Ureter (tissue), 1 donor: ENCODE data around the gene SLFN5. TPM values are rescaled to one million over a fixed set of nuclear protein-coding genes. Genes with fewer than 3 reads are reported as not detected.
"Not testable (repeated sequence)": the region's sequence is repeated elsewhere in the genome, so short reads cannot be mapped to it uniquely, and the experiment has no call there.

ENCODE experiments used
- DNase-seq: peaks from one replicate; pipeline ENCODE4 v3.0.0-alpha.2; 2020; ENCODE audit warnings: low spot score
- total RNA-seq: library from RNA; stranded (reverse); gene quantifications from one replicate; pipeline ENCODE4 v1.2.4, GENCODE V29; 2023
- donor health status: DM: yes; HTN: yes; CAD: no.

SLFN5 gene
- total RNA-seq, 1 donor from 2014 or later = 69.9 TPM

DNA sequence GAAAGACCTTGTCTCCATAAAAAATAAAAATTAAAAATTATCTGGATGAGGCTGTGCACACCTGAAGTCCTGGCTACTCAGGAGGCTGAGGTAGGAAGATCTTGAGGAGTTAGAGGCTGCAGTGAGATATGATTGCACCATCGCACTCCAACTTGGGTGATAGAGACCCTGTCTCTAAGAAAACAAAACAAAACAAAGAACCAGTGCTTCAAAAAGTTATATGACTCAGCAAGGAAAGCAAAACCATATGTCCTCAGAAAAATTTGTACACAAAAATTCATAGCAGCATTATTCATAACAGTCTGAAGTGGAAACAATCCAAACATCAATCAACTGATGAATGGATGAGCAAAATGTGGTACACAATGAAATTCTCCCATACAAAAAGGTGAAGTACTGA lies 48.9 kb downstream of the SLFN5 start:
- no peak for DNase-seq

DNA sequence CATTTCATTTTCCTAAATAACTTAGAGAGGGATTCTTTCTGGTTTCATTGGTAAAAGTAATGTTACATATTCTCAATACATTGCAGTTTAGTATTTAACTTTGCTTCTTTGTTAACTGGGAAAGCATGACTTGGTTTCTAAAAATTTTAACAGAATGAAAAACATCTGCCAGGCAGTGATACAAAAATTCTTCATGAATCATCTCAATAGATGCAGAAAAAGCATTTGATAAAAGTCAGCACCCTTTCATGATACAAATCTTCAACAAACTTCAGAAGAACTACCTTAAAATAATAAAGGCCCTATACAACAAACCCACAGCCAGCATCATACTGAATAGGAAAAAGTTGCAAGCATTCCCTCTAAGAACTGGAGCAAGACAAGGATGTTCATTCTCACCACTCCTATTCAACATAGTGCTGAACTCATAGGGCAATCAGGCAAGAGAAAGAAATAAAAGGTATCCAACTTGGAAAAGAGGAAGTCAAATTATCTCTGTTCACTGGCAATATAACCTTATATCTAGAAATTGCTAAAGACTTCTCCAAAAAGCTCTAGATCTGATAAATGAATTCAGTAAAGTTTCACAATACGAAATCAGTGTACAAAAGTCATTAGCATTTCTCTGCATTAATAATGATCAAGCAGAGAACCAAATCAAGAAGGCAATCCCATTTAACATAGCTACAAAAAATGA lies 50.4 kb downstream of the SLFN5 start:
- DNase-seq = no peak

DNA sequence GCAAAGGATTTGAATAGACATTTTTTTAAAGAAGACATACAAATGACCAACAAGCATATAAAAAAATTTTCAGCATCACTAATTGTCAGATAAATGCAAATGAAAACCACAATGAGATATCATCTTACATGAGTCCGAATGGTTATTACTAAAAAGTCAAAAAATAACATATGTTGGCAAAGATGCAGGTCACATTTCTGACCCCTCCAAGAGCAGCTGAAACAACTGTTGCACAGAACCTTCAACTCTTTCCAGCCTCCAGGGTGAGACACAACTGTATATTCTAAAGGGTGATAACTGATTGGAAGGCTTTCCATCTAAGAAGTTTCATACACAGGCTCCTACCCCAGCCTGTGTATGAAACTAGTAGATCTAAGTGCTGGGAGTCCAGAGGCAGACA lies 51.9 kb downstream of the SLFN5 start:
- DNase-seq = no peak

DNA sequence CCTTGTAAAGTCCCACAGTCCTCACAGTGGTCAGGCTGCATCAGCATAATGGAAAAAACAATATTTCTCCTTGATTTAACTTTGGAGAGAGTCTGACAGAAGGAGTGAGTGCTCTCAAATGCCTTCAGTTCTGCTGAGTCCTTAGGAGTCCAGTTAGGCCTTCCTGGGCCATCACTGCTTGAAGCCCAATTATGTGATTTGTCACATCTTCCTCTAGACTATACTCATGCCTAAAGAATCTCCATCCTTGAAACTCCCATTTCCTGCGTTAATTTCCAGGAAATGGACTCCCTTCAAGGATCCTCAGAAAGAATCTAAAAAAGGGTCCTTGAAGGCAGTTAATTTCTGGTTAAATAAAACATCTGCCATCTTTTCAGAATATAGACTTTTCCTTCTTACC lies 52.8 kb downstream of the SLFN5 start:
- DNase-seq = no peak

- DNase-seq = no peak
Measured at GRCh38 chr17:35297666-35298065, 54.8 kb downstream of the SLFN5 start.

DNA sequence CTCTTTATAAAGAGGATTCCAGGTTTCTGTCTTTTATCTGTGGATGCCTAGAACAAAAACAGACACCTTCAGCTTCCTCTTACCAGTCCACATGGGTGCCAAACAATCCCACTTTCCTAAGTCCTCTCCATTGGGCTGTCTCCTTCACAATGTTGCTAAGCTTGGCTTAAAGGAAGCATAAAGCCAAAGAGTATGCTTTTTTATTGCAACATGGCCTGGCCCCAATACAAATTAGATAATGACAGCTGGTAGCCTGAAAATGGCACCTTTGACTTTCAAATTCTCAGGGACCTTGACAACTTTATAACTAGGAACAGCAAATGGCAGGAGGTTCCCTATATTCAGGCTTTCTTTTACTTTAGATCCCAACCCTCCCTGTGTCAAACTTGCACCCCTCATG lies 55.8 kb downstream of the SLFN5 start:
- DNase-seq = no peak

DNA sequence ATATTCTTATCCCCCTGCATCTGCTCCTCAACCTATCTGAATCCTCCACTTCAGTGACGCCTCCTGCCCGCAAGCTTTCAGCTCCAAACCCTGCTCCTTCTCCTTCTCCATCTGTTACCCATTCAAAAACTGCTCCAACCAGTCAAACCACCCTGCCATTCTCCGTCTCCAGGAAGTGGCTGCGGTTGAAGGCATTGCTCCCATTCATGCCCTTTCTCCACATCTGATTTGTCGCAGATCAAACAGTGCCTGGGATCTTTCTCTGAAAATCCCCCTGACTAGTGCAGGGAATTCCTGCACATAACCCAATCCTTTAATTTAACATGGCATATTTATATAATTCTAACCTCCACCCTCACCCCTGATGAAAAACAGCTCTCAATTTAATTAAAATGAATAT lies 56.3 kb downstream of the SLFN5 start:
- peak; percentile 79 for DNase-seq

DNA sequence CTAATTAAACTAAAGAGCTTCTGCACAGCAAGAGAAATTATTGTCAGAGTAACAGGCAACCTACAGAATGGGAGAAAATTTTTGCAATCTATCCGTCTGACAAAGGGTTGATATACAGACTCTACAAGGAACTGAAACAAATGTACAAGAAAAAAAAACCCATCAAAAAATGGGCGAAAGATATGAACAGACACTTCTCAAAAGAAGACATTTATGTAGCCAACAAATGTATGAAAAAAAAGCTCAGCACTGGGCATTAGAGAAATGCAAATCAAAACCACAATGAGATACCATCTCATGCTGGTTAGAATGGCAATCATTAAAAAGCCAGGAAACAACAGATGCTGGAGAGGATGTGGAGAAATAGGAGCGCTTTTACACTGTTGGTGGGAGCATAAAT lies 66.5 kb downstream of the SLFN5 start:
- not testable (repeated sequence) for DNase-seq

DNA sequence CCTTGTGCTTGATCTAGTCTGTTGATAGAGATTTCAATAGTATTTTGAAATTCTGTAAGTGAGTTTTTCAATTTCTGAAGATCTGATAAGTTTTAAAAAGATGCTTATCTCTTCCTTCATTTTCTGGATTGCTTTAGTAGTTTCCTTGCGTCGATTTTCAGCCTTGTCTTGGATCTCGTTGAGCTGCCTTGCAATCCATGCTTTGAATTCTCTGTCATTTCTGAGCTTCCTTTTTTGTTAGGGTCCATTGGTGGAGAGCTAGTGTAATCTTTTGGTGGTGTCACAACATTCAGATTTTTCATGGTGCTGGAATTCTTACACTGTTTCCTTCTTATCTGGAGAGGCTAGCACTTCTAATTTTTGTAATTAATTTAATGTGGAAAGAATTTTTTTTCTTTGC lies 69.5 kb downstream of the SLFN5 start:
- no peak for DNase-seq

GRCh38 chr17:35312790-35313711 lies 70.2 kb downstream of the SLFN5 start:
- peak; percentile 53 for DNase-seq

DNA sequence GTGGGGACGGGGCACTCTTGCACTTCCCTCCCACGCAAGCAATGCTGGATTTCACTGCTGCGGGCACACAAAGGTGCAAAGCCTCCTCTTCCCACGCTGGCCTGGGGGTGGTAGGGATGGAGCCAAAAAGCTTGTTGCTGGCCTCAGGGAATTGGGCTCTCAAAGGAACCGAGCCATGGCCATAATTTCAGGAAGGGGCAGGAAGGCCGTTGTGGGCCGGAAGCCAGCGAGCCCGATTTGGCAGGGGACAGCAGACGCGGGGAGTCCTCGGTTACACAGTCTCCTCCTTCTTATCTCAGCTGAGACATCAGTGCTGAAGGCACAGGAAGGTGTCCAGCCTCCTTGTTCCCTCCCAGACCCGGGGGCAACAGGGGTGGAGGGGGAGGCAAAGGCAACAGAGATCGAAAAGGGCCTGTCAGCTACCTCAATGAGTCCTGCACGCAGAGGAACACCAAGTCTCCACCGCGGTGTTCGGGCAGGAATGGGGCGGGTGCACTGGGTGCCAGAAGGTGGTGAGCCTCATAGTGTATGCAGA lies 71.1 kb downstream of the SLFN5 start:
- DNase-seq = no peak

DNA sequence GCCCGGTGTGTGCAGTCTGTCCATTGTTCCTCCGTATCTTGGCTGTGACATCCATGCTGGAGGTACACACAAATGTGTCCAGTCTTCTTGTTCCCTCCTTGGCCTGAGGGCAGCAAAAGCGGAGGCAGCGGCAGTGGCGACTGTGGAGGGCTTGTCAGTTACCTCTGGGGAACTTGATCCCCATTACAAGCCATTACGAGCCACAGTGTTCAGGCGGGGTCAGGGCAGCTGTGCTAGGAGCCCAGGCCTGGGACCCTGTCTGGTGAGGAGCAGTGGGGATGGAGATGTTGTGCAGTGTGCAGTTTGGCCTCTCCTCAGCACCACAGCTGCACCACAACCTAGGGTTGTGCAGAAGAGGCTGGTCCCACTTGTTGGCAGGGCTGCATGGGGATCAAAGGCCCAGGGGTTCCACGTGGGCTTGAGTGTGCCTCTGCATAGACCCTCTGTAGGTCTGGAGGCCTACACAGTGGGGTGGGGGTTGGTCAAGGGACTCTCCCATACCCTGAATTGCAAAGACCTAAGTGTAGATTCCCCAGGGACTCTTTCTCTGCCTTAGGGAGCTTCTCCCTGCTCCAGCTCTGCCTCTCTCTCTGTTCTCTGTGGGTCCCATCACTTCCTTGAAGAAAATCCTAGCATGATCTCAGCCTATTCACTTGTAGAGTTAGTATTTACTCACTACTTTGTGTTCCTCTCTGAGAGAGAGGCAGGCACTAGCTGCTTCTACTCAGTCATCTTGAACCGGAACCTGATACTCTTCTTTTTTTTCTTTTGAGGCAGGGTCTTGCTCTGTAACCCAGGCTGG lies 71.7 kb downstream of the SLFN5 start:
- DNase-seq = no peak

- DNase-seq = no peak
Measured at GRCh38 chr17:35315283-35315682, 72.4 kb downstream of the SLFN5 start.

- DNase-seq = no peak
Measured at GRCh38 chr17:35315971-35316370, 73.1 kb downstream of the SLFN5 start.

DNA sequence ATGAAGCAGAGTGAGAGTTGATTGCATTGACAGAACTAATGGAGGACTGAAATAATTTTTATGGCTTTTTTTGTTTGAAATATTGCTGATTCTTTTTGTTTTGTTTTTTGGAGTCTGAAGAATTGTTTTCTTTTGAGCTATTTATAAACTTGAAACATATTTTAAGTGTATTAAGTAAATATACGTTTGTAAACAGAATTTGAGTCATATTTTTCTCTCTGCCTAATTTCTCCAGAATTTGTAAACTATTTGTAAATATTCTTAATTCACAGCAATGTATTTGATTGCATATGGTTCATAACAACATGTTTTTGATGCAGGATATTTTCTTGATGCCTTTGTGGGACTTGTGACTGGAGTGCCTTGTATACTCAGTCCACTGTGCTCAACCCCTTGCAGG lies 79.9 kb downstream of the SLFN5 start:
- no peak for DNase-seq

Other genes with a start within 250 kb of the SLFN5 start
- 40.1 TPM for gene RFFL, start 179.4 kb upstream of the SLFN5 start, total RNA-seq
- 13.1 TPM for gene RAD51D, start 123.2 kb upstream of the SLFN5 start, total RNA-seq
- gene FNDC8, start 121.5 kb upstream of the SLFN5 start, total RNA-seq = not detected
- 20.0 TPM for gene NLE1, start 100.8 kb upstream of the SLFN5 start, total RNA-seq
- gene UNC45B, start 95.3 kb upstream of the SLFN5 start, total RNA-seq = 0.08 TPM
- not detected for gene SLC35G3, start 48.7 kb upstream of the SLFN5 start, total RNA-seq
- 24.4 TPM for gene SLFN11, start 130.5 kb downstream of the SLFN5 start, total RNA-seq
- gene SLFN12, start 189.4 kb downstream of the SLFN5 start, total RNA-seq = 15.5 TPM
- gene SLFN13, start 205.7 kb downstream of the SLFN5 start, total RNA-seq = 7.9 TPM